ENCODE measurements around the gene CLEC16A. TPM values are rescaled to one million over a fixed set of nuclear protein-coding genes. Genes with fewer than 3 reads are reported as not detected.

The CLEC16A gene
- polyA plus RNA-seq, 3 donors = 3.4 to 12.0 (median 5.8) TPM

DNA sequence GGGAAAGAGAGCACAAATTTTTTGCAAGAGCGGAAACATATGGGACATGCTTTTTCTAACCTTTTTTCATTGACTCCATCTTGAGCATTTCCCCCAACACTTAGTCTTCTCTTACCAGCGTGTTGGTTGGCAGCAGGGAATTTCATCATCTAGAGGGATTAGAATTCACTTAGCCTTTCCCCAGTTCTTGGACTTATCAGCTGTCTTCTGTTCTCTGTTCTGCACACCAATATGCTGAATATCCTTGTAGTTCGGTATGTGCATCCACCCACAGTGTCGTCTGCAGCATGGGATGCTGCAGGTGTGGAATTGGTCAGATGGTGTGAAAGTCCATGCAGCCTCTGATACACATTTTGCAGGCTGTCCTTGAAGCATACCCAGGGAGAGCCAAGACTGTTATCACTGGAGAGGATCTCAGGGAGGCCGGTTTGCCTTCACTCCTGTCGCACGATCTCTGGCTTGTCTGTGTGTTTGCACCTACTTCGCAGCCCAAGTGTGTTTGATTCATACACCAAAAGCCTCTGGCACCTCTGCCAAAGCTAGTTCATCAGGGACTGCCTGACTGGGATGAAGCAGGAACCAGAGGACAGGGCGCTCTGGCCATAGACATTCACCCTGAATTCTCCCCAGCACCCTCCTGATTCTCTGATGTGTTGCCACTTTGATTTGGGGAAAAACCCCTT is 218.4 kb downstream of the CLEC16A start:
- H4K20me1 ChIP-seq (ENCODE audit: insufficient read depth, low read length) = peaks cover 3% of the 10 kb centered on the region
- no peaks in the 10 kb centered on the region for H3K27me3 ChIP-seq (ENCODE audit: control insufficient read depth in 2 of 2, insufficient read depth in 2 of 2, low read length in 2 of 2)
- H3K4me1 ChIP-seq (ENCODE audit: control insufficient read depth in 1 of 2, insufficient read depth in 2 of 2, low read length in 2 of 2) = no peaks in the 10 kb centered on the region
- Mint-ChIP-seq H3K27ac (no peak overlapping the region), H3K27me3 (ENCODE audit: low read depth in 3 of 3) (peaks cover 1 to 4% (median 2%) of the 10 kb centered on the region in 3 donors), H3K4me3 (no peak overlapping the region), H3K36me3 (peaks cover 32 to 37% of the 10 kb centered on the region in 2 donors), H3K9me3 (peaks cover 0 to 2% (median 0%) of the 10 kb centered on the region in 7 donors), H3K4me1 (no peaks in the 10 kb centered on the region)
- H3K9ac ChIP-seq (ENCODE audit: insufficient read depth, low read length, poor library complexity, severe bottlenecking) = no peak overlapping the region
- H3K4me2 ChIP-seq (replicated peaks; ENCODE audit: extremely low read depth, low read length, poor library complexity, severe bottlenecking) = no peak overlapping the region
- 98% methylated on average over 5 of the region's 9 CpGs for WGBS (ENCODE audit: insufficient coverage)
- H3K27ac ChIP-seq (ENCODE audit: low read depth in 1 of 2, low read length in 2 of 2) = no peak overlapping the region
- H2AFZ ChIP-seq (ENCODE audit: insufficient read depth, low read depth, low read length, poor library complexity, severe bottlenecking) = no peak overlapping the region
- DNase-seq = no peak
- intact Hi-C loops (cut with micrococcal nuclease) = no loop called here
- no peaks in the 10 kb centered on the region for H3K9me3 ChIP-seq (replicated peaks in 1 of 2; ENCODE audit: control insufficient read depth in 1 of 2, insufficient read depth in 1 of 2, low read length in 2 of 2)
- H3K79me2 ChIP-seq (ENCODE audit: insufficient read depth, low read length) = no peaks in the 10 kb centered on the region
- TF ChIP-seq, protein P1, sequence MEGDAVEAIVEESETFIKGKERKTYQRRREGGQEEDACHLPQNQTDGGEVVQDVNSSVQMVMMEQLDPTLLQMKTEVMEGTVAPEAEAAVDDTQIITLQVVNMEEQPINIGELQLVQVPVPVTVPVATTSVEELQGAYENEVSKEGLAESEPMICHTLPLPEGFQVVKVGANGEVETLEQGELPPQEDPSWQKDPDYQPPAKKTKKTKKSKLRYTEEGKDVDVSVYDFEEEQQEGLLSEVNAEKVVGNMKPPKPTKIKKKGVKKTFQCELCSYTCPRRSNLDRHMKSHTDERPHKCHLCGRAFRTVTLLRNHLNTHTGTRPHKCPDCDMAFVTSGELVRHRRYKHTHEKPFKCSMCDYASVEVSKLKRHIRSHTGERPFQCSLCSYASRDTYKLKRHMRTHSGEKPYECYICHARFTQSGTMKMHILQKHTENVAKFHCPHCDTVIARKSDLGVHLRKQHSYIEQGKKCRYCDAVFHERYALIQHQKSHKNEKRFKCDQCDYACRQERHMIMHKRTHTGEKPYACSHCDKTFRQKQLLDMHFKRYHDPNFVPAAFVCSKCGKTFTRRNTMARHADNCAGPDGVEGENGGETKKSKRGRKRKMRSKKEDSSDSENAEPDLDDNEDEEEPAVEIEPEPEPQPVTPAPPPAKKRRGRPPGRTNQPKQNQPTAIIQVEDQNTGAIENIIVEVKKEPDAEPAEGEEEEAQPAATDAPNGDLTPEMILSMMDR (IDR thresholded peaks at IDR 0.05) = no peak
- H3K36me3 ChIP-seq (replicated peaks in 1 of 2; ENCODE audit: control insufficient read depth in 1 of 2, insufficient read depth in 2 of 2, low read length in 2 of 2) = peaks cover 10 to 23% of the 10 kb centered on the region in 2 donors
- no peak overlapping the region for H3K4me3 ChIP-seq (replicated peaks in 1 of 3; ENCODE audit: low read depth in 2 of 3, low read length in 3 of 3)

DNA sequence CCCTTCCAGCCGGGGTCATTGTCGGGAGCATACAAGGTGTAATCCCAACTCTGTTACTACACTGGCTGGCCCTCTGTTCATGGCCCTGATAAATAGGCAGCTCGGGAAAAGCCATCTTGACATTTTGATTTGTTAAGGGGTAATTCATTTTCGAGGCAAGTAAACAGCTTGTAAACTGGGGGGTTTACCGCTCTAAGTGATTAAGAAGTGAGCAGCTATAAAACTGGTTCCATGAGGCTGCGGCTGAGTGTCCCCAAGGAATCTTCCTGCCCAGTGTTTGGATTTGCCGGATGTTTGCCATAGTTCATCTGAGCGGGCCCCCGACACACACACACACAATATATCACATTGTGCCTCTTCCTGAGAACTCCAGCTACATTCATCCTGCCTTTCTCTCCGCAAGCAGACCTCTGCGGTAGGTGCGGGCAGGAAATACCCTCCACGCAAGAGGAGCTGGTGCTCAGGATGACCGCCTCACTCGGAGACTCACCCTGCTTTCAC is 219.4 kb downstream of the CLEC16A start:
- peaks cover 20 to 33% of the 10 kb centered on the region in 2 donors for H3K36me3 ChIP-seq (replicated peaks in 1 of 2; ENCODE audit: control insufficient read depth in 1 of 2, insufficient read depth in 2 of 2, low read length in 2 of 2)
- TF ChIP-seq, protein P1 (IDR thresholded peaks at IDR 0.05) = no peak
- H3K36me3 Mint-ChIP-seq = peaks cover 37 to 48% of the 10 kb centered on the region in 2 donors

More for the DNA sequence above, 219.4 kb downstream of the CLEC16A start:
- Histone ChIP-seq H3K27ac (ENCODE audit: low read depth in 1 of 2, low read length in 2 of 2) (no peak overlapping the region), H3K4me3 (replicated peaks in 1 of 3; ENCODE audit: low read depth in 2 of 3, low read length in 3 of 3) (no peak overlapping the region), H3K79me2 (ENCODE audit: insufficient read depth, low read length) (no peaks in the 10 kb centered on the region), H3K4me2 (replicated peaks; ENCODE audit: extremely low read depth, low read length, poor library complexity, severe bottlenecking) (no peak overlapping the region), H3K4me1 (ENCODE audit: control insufficient read depth in 1 of 2, insufficient read depth in 2 of 2, low read length in 2 of 2) (no peaks in the 10 kb centered on the region), H4K20me1 (ENCODE audit: insufficient read depth, low read length) (peaks cover 3% of the 10 kb centered on the region), H3K9me3 (replicated peaks in 1 of 2; ENCODE audit: control insufficient read depth in 1 of 2, insufficient read depth in 1 of 2, low read length in 2 of 2) (no peaks in the 10 kb centered on the region), H2AFZ (ENCODE audit: insufficient read depth, low read depth, low read length, poor library complexity, severe bottlenecking) (no peak overlapping the region), H3K27me3 (ENCODE audit: control insufficient read depth in 2 of 2, insufficient read depth in 2 of 2, low read length in 2 of 2) (no peaks in the 10 kb centered on the region), H3K9ac (ENCODE audit: insufficient read depth, low read length, poor library complexity, severe bottlenecking) (no peak overlapping the region)
- H3K4me3 Mint-ChIP-seq = no peak overlapping the region
- H3K4me1 Mint-ChIP-seq = no peaks in the 10 kb centered on the region
- 96% methylated on average over 7 of the region's 15 CpGs for WGBS (ENCODE audit: insufficient coverage)
- peaks cover 1 to 4% (median 2%) of the 10 kb centered on the region in 3 donors for H3K27me3 Mint-ChIP-seq (ENCODE audit: low read depth in 3 of 3)
- no peak for DNase-seq
- H3K27ac Mint-ChIP-seq = no peak overlapping the region
- intact Hi-C loops (cut with micrococcal nuclease) = no loop called here
- peaks cover 0 to 2% (median 0%) of the 10 kb centered on the region in 7 donors for H3K9me3 Mint-ChIP-seq

All from CD14-positive monocyte (primary cell).